Bronchial epithelial cell (primary cell): Measurements from ENCODE around the gene FARP1. TPM values are rescaled to one million over a fixed set of nuclear protein-coding genes. Genes with fewer than 3 reads are reported as not detected.

Source experiments
- DNase-seq: peaks from one replicate; pipeline ENCODE4 v3.0.0-alpha.2; 2010; ENCODE audit warnings: low read depth
- FAIRE-seq: peaks from 2 replicates; lab custom pipeline; 2011; peaks lifted over from hg19 to GRCh38; lab: Jason Lieb, UNC
- H3K27me3 ChIP-seq: 2 replicates; pipeline ENCODE4 v1.5.1; 2011; ENCODE audit warnings: low read length; ENCODE audit not compliant: control insufficient read depth, insufficient read depth
- H3K36me3 ChIP-seq: 2 replicates; pipeline ENCODE4 v1.5.1; 2011; ENCODE audit warnings: low read length; ENCODE audit not compliant: control insufficient read depth, insufficient read depth
- H3K4me3 ChIP-seq: 2 replicates; pipeline ENCODE4 v1.5.1; 2011; ENCODE audit warnings: mild to moderate bottlenecking, low read depth, low read length, control low read depth
- CTCF ChIP-seq: IDR thresholded peaks from 2 replicates; pipeline ENCODE4 v1.5.1; 2011; ENCODE audit warnings: mild to moderate bottlenecking, moderate library complexity, low read length, control low read depth, inconsistent platforms; ENCODE audit not compliant: insufficient read depth, severe bottlenecking
- total RNA-seq: library from RNA; depleted of rRNA; stranded (reverse); fragments of >200 nt; gene quantifications from 2 replicates; pipeline ENCODE4 v1.2.1, GENCODE V29; 2014

Gene FARP1
- total RNA-seq, 1 donor from 2014 or later: 11.1 TPM

- peak overlapping the region; percentile 24 for H3K4me3 ChIP-seq
- peaks cover 13% of the 10 kb centered on the region for H3K36me3 ChIP-seq
- TF ChIP-seq CTCF: peak; percentile 19
- H3K27me3 ChIP-seq: no peaks in the 10 kb centered on the region
- FAIRE-seq: peak; percentile 99
- DNase-seq: peak; percentile 99
These were observed 341.7 kb downstream of the FARP1 start for GRCh38 chr13:98484289-98485219.

- DNase-seq (no peak), FAIRE-seq (peak; percentile 52)
- no peak overlapping the region for H3K4me3 ChIP-seq
- H3K36me3 ChIP-seq: peaks cover 14% of the 10 kb centered on the region
- no peaks in the 10 kb centered on the region for H3K27me3 ChIP-seq
- no peak for TF ChIP-seq CTCF
These were observed 342.7 kb downstream of the FARP1 start for GRCh38 chr13:98485561-98485960.

GRCh38 chr13:98486412-98486811, 343.5 kb downstream of the FARP1 start:
- Histone ChIP-seq H3K36me3 (peaks cover 14% of the 10 kb centered on the region), H3K27me3 (no peaks in the 10 kb centered on the region), H3K4me3 (no peak overlapping the region)
- no peak for DNase-seq
- no peak for FAIRE-seq
- peak; percentile 11 for TF ChIP-seq CTCF

GRCh38 chr13:98487016-98487415, 344.1 kb downstream of the FARP1 start:
- H3K27me3 ChIP-seq: no peaks in the 10 kb centered on the region
- TF ChIP-seq CTCF: no peak
- no peak overlapping the region for H3K4me3 ChIP-seq
- DNase-seq (no peak), FAIRE-seq (peak; percentile 55)
- peaks cover 14% of the 10 kb centered on the region for H3K36me3 ChIP-seq

- Histone ChIP-seq H3K36me3 (peaks cover 11% of the 10 kb centered on the region), H3K4me3 (no peak overlapping the region), H3K27me3 (no peaks in the 10 kb centered on the region)
- DNase-seq: no peak
- FAIRE-seq: no peak
- TF ChIP-seq CTCF: no peak
These were observed 344.6 kb downstream of the FARP1 start for GRCh38 chr13:98487522-98487921.
